Adrenal gland (tissue), 5 donors: ENCODE results near the gene UBE2G1.

Experiments
- POLR2A ChIP-seq, 2 donors: fragments of 450-650 bp; IDR thresholded peaks; one replicate each; pipeline ENCODE4 v1.6.1; 2017; ENCODE audit warnings: antibody characterized with exemption in 2 of 2, mild to moderate bottlenecking in 2 of 2, moderate library complexity in 1 of 2
- TF ChIP-seq, protein P1 (sequence below), 6 experiments: fragments of 450-650 bp in 4 of 6; fragments of 200-600 bp in 2 of 6; sonication (generic) in 1 of 6; IDR thresholded peaks; 1 replicate in 5 of 6; 2 replicates in 1 of 6; pipeline versions ENCODE4 v1.5.1 to v1.8.0; 2016 to 2021; ENCODE audit warnings: antibody characterized with exemption in 6 of 6, mild to moderate bottlenecking in 2 of 6, moderate library complexity in 1 of 6
- donor health status: DM: no; HTN: no; CAD: no.

DNA sequence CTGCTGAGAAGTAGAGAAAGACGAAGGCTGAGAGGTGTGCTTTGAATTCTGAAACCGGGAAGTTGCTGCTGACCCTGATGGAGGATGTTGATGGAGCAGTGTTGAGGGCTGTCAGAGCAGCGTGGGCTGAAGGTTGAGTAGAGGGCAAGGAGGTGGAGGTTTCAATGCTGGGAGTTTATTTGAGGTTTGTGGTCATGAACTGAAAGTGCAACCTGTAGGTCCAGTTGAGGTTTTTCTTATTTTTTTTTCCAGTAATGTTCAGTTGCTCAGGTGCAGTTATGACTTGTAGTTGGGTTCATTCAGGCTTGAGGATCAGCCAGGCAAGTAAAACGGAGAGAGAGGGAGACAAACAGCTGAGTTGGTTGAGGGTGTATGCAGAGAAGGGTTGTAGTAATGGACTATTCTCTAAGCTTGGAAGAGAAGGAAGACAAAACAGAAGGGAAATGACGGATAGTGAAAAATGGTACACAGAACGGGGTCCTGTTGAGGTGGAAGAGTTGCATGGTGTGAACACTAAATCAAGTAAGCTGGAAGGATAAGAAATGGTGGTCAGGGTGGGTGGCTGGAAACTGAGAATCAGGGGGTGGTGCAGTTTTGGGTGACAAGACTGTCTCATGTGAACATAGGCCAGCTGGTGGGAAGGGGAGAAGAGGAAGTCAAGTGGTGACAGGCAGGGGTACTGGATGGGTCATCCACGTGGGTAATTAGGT lies 8.7 kb upstream of the UBE2G1 start:
- no peak for TF ChIP-seq POLR2A (IDR thresholded peaks at IDR 0.05)
- TF ChIP-seq, protein P1, sequence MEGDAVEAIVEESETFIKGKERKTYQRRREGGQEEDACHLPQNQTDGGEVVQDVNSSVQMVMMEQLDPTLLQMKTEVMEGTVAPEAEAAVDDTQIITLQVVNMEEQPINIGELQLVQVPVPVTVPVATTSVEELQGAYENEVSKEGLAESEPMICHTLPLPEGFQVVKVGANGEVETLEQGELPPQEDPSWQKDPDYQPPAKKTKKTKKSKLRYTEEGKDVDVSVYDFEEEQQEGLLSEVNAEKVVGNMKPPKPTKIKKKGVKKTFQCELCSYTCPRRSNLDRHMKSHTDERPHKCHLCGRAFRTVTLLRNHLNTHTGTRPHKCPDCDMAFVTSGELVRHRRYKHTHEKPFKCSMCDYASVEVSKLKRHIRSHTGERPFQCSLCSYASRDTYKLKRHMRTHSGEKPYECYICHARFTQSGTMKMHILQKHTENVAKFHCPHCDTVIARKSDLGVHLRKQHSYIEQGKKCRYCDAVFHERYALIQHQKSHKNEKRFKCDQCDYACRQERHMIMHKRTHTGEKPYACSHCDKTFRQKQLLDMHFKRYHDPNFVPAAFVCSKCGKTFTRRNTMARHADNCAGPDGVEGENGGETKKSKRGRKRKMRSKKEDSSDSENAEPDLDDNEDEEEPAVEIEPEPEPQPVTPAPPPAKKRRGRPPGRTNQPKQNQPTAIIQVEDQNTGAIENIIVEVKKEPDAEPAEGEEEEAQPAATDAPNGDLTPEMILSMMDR (IDR thresholded peaks at IDR 0.05) = no peak
